HepG2 (cell line): ENCODE results near the gene ZNF593OS. TPM values are rescaled to one million over a fixed set of nuclear protein-coding genes. Genes with fewer than 3 reads are reported as not detected.

Source experiments
- NR2F6 ChIP-seq, 2 experiments: IDR thresholded peaks; 2 replicates each; pipeline ENCODE4 v1.6.1; 2016; ENCODE audit warnings: antibody characterized with exemption in 1 of 2, mild to moderate bottlenecking in 1 of 2
- NR3C1 ChIP-seq: sonication (generic); formaldehyde crosslinking; IDR thresholded peaks from 2 replicates; pipeline ENCODE4 v1.4.0; 2020; ENCODE audit warnings: missing genetic modification reagents
- PHF21A ChIP-seq: sonication (generic); formaldehyde crosslinking; IDR thresholded peaks from 2 replicates; pipeline ENCODE4 v1.5.0; 2020; ENCODE audit warnings: mild to moderate bottlenecking, missing genetic modification reagents
- YY1 ChIP-seq: IDR thresholded peaks from 2 replicates; pipeline ENCODE4 v1.6.1; 2011; ENCODE audit warnings: low read length, low read depth, moderate library complexity, mild to moderate bottlenecking; ENCODE audit not compliant: insufficient read depth, insufficient replicate concordance
- ZNF546 ChIP-seq: sonication (generic); formaldehyde crosslinking; conservative IDR thresholded peaks from 2 replicates; pipeline ENCODE4 v1.8.1; 2023; ENCODE audit warnings: mild to moderate bottlenecking, missing genetic modification reagents
- polyA plus RNA-seq, 8 experiments: library from polyadenylated mRNA; depleted of rRNA in 3 of 8; stranded (reverse) in 7 of 8; unstranded in 1 of 8; fragments of >200 nt; fragmentation: Illumina TruSeq in 4 of 8; extraction: Trizol in 4 of 8; gene quantifications; 2 replicates each; pipeline versions ENCODE4 v1.2.1 to v1.2.3, GENCODE V29; 2011 to 2016; ENCODE audit warnings: low read depth in 4 of 8, missing spikeins in 1 of 8, mixed read lengths in 1 of 8; ENCODE audit not compliant: insufficient read depth in 1 of 8
- total RNA-seq, 5 experiments: library from RNA; depleted of rRNA; stranded (reverse); fragments of >200 nt; fragmentation: Illumina TruSeq; extraction: Trizol; gene quantifications; 2 replicates each; pipeline ENCODE4 v1.2.3, GENCODE V29; 2016; ENCODE audit warnings: low read depth in 1 of 5
- TF ChIP-seq, protein P1 (sequence below): sonication (generic); formaldehyde crosslinking; IDR thresholded peaks from 2 replicates; pipeline ENCODE4 v1.8.0; 2022; ENCODE audit warnings: missing genetic modification reagents, mild to moderate bottlenecking, moderate library complexity, borderline replicate concordance
- TF ChIP-seq, protein P2 (sequence below): sonication (generic); formaldehyde crosslinking; IDR thresholded peaks from 2 replicates; pipeline ENCODE4 v1.4.0; 2020; ENCODE audit warnings: missing genetic modification reagents, borderline replicate concordance

The ZNF593OS gene
- total and polyA plus RNA-seq, 2 of the 13 experiments (the other 11 are each of a cell fraction or from before 2014, with no cell fraction given) = not detected

DNA sequence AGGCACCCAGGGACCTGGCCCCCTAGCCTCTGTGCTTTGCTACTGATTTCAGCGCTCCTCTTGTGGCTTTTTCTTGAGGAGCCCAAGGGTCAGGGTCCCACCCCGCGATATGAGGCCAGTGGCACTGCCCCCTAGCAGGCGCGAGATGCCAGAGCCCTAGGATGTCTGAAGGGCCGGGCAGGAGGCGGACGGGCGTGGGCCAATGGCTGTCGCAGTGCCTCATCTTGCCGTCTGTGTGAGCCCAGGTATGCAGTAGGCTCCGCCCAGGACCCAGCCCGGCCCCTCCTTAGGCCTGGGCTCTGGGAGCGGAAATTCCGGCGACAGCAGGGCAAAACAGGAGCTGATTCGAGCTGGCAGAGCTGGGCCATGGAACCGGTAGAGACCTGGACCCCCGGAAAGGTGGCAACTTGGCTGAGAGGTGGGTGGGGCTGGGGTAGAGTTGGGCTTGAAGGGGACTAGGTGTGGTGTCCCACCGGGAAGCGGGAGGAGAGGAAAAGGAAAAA is 5.6 kb upstream of the ZNF593OS start, which contains the start of gene CNKSR1 (continued):
- TF ChIP-seq, protein P1, sequence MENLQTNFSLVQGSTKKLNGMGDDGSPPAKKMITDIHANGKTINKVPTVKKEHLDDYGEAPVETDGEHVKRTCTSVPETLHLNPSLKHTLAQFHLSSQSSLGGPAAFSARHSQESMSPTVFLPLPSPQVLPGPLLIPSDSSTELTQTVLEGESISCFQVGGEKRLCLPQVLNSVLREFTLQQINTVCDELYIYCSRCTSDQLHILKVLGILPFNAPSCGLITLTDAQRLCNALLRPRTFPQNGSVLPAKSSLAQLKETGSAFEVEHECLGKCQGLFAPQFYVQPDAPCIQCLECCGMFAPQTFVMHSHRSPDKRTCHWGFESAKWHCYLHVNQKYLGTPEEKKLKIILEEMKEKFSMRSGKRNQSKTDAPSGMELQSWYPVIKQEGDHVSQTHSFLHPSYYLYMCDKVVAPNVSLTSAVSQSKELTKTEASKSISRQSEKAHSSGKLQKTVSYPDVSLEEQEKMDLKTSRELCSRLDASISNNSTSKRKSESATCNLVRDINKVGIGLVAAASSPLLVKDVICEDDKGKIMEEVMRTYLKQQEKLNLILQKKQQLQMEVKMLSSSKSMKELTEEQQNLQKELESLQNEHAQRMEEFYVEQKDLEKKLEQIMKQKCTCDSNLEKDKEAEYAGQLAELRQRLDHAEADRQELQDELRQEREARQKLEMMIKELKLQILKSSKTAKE (CRISPR knock-in tag) = no peak
- TF ChIP-seq, protein P2, sequence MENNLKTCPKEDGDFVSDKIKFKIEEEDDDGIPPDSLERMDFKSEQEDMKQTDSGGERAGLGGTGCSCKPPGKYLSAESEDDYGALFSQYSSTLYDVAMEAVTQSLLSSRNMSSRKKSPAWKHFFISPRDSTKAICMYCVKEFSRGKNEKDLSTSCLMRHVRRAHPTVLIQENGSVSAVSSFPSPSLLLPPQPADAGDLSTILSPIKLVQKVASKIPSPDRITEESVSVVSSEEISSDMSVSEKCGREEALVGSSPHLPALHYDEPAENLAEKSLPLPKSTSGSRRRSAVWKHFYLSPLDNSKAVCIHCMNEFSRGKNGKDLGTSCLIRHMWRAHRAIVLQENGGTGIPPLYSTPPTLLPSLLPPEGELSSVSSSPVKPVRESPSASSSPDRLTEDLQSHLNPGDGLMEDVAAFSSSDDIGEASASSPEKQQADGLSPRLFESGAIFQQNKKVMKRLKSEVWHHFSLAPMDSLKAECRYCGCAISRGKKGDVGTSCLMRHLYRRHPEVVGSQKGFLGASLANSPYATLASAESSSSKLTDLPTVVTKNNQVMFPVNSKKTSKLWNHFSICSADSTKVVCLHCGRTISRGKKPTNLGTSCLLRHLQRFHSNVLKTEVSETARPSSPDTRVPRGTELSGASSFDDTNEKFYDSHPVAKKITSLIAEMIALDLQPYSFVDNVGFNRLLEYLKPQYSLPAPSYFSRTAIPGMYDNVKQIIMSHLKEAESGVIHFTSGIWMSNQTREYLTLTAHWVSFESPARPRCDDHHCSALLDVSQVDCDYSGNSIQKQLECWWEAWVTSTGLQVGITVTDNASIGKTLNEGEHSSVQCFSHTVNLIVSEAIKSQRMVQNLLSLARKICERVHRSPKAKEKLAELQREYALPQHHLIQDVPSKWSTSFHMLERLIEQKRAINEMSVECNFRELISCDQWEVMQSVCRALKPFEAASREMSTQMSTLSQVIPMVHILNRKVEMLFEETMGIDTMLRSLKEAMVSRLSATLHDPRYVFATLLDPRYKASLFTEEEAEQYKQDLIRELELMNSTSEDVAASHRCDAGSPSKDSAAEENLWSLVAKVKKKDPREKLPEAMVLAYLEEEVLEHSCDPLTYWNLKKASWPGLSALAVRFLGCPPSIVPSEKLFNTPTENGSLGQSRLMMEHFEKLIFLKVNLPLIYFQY = no peak
- peak; percentile 62 for TF ChIP-seq YY1
- no peak for TF ChIP-seq ZNF546 (CRISPR knock-in tag)
- no peak for TF ChIP-seq NR3C1 (CRISPR knock-in tag)
- TF ChIP-seq PHF21A (CRISPR knock-in tag) = peak; percentile 16; the same call in 1 of the 2 replicates
- no peak for TF ChIP-seq NR2F6 (IDR thresholded peaks at IDR 0.05)
- TF ChIP-seq NR2F6 (CRISPR knock-in tag; IDR thresholded peaks at IDR 0.05) = no peak
